ENCODE measurements around the gene RAB11A. TPM values are rescaled to one million over a fixed set of nuclear protein-coding genes. Genes with fewer than 3 reads are reported as not detected.

RAB11A gene
- total RNA-seq, result 100 to 1,000 TPM; 135 to 145 TPM

DNA sequence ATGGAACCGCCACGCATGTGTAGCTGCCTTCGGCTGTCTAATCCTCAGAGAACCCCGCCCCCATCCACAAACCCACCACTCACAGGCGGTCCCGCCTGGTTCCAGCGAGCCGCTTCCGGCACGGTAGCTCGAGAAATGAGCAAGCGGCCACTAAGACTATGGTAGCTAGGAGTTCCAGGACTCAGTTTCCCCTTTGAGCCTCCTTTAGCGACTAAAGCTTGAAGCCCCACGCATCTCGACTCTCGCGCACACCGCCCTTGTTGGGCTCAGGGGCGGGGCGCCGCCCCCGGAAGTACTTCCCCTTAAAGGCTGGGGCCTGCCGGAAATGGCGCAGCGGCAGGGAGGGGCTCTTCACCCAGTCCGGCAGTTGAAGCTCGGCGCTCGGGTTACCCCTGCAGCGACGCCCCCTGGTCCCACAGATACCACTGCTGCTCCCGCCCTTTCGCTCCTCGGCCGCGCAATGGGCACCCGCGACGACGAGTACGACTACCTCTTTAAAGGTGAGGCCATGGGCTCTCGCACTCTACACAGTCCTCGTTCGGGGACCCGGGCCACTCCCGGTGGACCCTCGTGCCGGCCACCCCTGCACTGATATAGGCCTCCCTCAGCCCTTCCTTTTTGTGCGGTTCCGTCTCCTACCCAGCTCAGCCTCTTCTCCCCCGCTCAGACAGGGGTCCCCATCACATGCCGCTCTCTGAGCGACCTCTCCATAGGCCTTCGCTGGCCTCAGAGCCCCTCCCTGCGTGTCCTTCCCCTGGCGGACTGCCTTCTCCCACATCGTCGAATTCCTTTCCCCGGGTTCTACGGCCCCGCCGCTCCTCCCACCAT, at the start of gene RAB11A:
RAB11A (plus strand) TSS at position 366 of the 828 bp plus-strand sequence; CDS start at position 461, 95 bp downstream.

Other genes with a start within 250 kb of the RAB11A start
- gene SLC24A1, start 247.6 kb upstream of the RAB11A start, total RNA-seq, result 1 to 10 TPM; 3.9 to 4.9 TPM
- gene DENND4A, start 77.2 kb upstream of the RAB11A start, total RNA-seq, result 10 to 100 TPM; 35.8 to 38.4 TPM

Data from activated naive CD4-positive, alpha-beta T cell treated with anti-CD3 and anti-CD28 coated beads, Interleukin-2, amount 10 ng/mL, durations not matched to agents 5 hours and 36 hours (primary cell).